Smooth muscle cell (in vitro differentiated cells): ENCODE measurements around the gene ANKRD24. TPM values are rescaled to one million over a fixed set of nuclear protein-coding genes. Genes with fewer than 3 reads are reported as not detected.
"Not testable (repeated sequence)": the region's sequence is repeated elsewhere in the genome, so short reads cannot be mapped to it uniquely, and the experiment has no call there.

Experiments used
- DNase-seq: peaks from one replicate; lab custom pipeline; 2025; ENCODE audit not compliant: unreplicated experiment; lab: John Stamatoyannopoulos, UW
- H2AFZ ChIP-seq: fragments of 200-600 bp; sonication (generic); 2 replicates; pipeline ENCODE4 v1.6.0; 2016; ENCODE audit warnings: antibody characterized with exemption, low read depth, mild to moderate bottlenecking
- H3F3A ChIP-seq: fragments of 200-600 bp; sonication (generic); 2 replicates; pipeline ENCODE4 v1.6.0; 2017; ENCODE audit warnings: antibody characterized with exemption, low read depth
- H3K27ac ChIP-seq: fragments of 200-600 bp; sonication (generic); 2 replicates; pipeline ENCODE4 v1.5.1; 2016; ENCODE audit warnings: low read depth, mild to moderate bottlenecking
- H3K27me3 ChIP-seq: fragments of 200-600 bp; sonication (generic); 2 replicates; pipeline ENCODE4 v1.6.1; 2016; ENCODE audit warnings: low read depth, mild to moderate bottlenecking
- H3K36me3 ChIP-seq: fragments of 200-600 bp; sonication (generic); 2 replicates; pipeline ENCODE4 v1.5.1; 2016; ENCODE audit warnings: low read depth
- H3K4me1 ChIP-seq: fragments of 200-600 bp; sonication (generic); 2 replicates; pipeline ENCODE4 v1.5.1; 2016; ENCODE audit warnings: low read depth
- H3K4me2 ChIP-seq: fragments of 200-600 bp; sonication (generic); 2 replicates; pipeline ENCODE4 v1.6.0; 2016; ENCODE audit warnings: mild to moderate bottlenecking
- H3K4me3 ChIP-seq: fragments of 200-600 bp; sonication (generic); 2 replicates; pipeline ENCODE4 v1.5.1; 2016; ENCODE audit warnings: mild to moderate bottlenecking
- H3K79me2 ChIP-seq: fragments of 200-600 bp; sonication (generic); 2 replicates; pipeline ENCODE4 v1.6.0; 2016; ENCODE audit warnings: low read depth, mild to moderate bottlenecking
- H3K9ac ChIP-seq: fragments of 200-600 bp; sonication (generic); 2 replicates; pipeline ENCODE4 v1.6.0; 2016; ENCODE audit warnings: low read depth
- H3K9me3 ChIP-seq: fragments of 200-600 bp; sonication (generic); replicated peaks from 2 replicates; pipeline ENCODE4 v1.5.1; 2016; ENCODE audit warnings: low read depth
- H4K20me1 ChIP-seq: fragments of 200-600 bp; sonication (generic); 2 replicates; pipeline ENCODE4 v1.6.0; 2016; ENCODE audit warnings: low read depth
- WGBS: methylation state at CpG from one replicate; pipeline ENCODE4 v1.1.7; 2016; ENCODE audit warnings: low lambda C conversion rate; 5-methylcytosine and 5-hydroxymethylcytosine counted together
- polyA plus RNA-seq: library from polyadenylated mRNA; unstranded; fragments of >200 nt; fragmentation: Nextera tagmentation; extraction: Ambion mirVana; gene quantifications from 2 replicates; pipeline ENCODE4 v1.2.1, GENCODE V29; 2016
- total RNA-seq: library from RNA; depleted of rRNA; stranded (reverse); fragments of >200 nt; gene quantifications from 2 replicates; pipeline ENCODE4 v1.2.3, GENCODE V29; 2014
- TF ChIP-seq, protein P1 (sequence below): fragments of 200-600 bp; sonication (generic); IDR thresholded peaks from 2 replicates; pipeline ENCODE4 v1.5.1; 2017; ENCODE audit warnings: borderline replicate concordance, mild to moderate bottlenecking, antibody characterized with exemption; ENCODE audit not compliant: insufficient read depth, poor library complexity, severe bottlenecking

ANKRD24 gene
- total and polyA plus RNA-seq, 2 experiments from 2014 or later, result 1.5 TPM; not detected in 1

DNA sequence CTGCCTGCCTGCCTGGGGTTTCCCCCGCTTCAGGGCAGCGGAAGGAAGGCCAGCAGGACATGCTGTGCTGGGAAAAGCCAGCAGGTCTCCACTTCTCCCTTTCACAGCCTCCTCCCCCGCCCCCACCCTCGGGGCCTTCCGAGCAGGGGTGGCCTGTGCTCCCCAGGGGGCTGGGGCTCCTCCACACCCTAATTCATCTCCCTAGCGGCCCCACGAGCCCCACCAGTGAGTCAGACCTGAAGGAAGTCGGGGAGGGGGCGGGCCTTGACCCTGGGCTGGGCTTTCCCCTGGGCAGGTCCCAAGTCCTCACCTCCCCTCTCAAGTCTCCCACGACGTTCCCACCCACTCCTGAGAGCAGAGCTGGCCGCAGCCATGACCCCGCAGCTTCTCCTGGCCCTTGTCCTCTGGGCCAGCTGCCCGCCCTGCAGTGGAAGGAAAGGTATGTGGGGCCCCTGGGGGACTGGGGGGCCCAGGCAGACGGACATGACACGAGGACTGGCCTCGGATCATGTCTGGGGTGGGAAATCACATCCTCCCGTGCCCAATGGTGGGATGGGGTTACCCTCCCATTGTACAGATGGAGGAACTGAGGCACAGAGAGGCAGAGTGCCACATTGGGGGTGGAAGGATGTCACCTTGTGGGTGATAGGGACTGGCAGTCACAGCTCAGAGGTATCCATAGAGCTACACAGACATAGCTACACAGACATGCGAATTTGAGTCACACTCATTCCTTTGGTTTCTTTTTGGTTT lies 46.9 kb downstream of the ANKRD24 start, which contains the start of gene EBI3:
TSS of gene EBI3 (plus strand) at position 345 of the 753 bp plus-strand sequence. CDS start at position 373, 28 bp downstream.
- peak within 1 kb of the TSS; percentile 89 for H2AFZ ChIP-seq
- no peaks in the 10 kb centered on the region for H3K36me3 ChIP-seq
- H3K4me3 ChIP-seq, result no peak within 1 kb of the TSS
- no peaks in the 10 kb centered on the region for H3K79me2 ChIP-seq
- TF ChIP-seq, protein P1, sequence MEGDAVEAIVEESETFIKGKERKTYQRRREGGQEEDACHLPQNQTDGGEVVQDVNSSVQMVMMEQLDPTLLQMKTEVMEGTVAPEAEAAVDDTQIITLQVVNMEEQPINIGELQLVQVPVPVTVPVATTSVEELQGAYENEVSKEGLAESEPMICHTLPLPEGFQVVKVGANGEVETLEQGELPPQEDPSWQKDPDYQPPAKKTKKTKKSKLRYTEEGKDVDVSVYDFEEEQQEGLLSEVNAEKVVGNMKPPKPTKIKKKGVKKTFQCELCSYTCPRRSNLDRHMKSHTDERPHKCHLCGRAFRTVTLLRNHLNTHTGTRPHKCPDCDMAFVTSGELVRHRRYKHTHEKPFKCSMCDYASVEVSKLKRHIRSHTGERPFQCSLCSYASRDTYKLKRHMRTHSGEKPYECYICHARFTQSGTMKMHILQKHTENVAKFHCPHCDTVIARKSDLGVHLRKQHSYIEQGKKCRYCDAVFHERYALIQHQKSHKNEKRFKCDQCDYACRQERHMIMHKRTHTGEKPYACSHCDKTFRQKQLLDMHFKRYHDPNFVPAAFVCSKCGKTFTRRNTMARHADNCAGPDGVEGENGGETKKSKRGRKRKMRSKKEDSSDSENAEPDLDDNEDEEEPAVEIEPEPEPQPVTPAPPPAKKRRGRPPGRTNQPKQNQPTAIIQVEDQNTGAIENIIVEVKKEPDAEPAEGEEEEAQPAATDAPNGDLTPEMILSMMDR, result no peak
- WGBS, result 41% methylated on average over 14 of the region's 19 CpGs
- H3K4me2 ChIP-seq, result peak within 1 kb of the TSS; percentile 69
- peak; percentile 32 for DNase-seq
- no peaks in the 10 kb centered on the region for H4K20me1 ChIP-seq
- H3F3A ChIP-seq, result peaks cover 3% of the 10 kb centered on the region
- no peaks in the 10 kb centered on the region for H3K4me1 ChIP-seq
- H3K9ac ChIP-seq, result peak within 1 kb of the TSS; percentile 31
- peak within 1 kb of the TSS; percentile 54 for H3K27ac ChIP-seq
- H3K9me3 ChIP-seq, result no peaks in the 10 kb centered on the region
- H3K27me3 ChIP-seq, result no peaks in the 10 kb centered on the region

DNA sequence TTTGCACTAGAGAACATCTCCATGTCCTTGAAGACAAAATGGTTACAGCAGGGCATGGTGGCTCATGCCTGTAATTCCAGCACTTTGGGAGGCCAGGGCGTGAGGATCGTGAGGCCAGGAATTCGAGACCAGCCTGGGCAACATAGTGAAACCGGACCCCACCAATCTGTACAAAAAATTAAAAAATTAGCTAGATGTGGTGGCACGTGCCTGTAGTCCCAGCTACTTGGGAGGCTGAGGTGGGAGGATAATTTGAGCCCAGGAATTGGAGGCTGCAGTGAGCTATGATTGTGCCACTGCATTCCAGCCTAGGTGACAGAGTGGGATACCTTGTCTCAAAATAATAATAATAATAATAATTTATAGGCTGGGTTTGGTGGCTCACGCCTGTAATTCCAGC lies 47.7 kb downstream of the ANKRD24 start:
- H3K27ac ChIP-seq, H3K4me1 ChIP-seq, H2AFZ ChIP-seq, H3K4me3 ChIP-seq, H3K79me2 ChIP-seq, H3K9me3 ChIP-seq, DNase-seq, H3K9ac ChIP-seq, H3K4me2 ChIP-seq, H4K20me1 ChIP-seq, H3F3A ChIP-seq, H3K36me3 ChIP-seq, H3K27me3 ChIP-seq: not testable (repeated sequence)
- WGBS, result 92% methylated on average over 6 of the region's 6 CpGs

DNA sequence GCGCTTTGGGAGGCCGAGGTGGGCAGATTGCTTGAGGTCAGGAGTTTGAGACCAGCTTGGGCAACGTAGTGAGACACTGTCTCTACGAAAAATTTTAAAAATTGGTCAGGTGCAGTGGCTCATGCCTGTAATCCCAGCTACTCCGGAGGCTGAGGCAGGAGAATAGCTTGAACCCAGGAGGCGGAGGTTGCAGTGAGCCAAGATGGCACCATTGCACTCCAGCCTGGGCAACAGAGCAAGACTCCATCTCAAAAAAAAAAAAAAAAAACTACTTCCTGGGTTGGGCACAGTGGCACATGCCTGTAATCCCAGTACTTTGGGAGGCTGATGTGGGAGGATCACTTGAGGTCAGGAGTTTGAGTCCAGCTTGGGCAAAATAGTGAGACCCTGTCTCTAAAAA lies 49.0 kb downstream of the ANKRD24 start:
- H3K79me2 ChIP-seq, H3K9me3 ChIP-seq, H4K20me1 ChIP-seq, H3K36me3 ChIP-seq, DNase-seq, H3K9ac ChIP-seq, H3K4me1 ChIP-seq, H2AFZ ChIP-seq, H3K4me3 ChIP-seq, H3K4me2 ChIP-seq, H3K27ac ChIP-seq, H3K27me3 ChIP-seq, H3F3A ChIP-seq: not testable (repeated sequence)
- 97% methylated on average over 6 of the region's 6 CpGs for WGBS

DNA sequence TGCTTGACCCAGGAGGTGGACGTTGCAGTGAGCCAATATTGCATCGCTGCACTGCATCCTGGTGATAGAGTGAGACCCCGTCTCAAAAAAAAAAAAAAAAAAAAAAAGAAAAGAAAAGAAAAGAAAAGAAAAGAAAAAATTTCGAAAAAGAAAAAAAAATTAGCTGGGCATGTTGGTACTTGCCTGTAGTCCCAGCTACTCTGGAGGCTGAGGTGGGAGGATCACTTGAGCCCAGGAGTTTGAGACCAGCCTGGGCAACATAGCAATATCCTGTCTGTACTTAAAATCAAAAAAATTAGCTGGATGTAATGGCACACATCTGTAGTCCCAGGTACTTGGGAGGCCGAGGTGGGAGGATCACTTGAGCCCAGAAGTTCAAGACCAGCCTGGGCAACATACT lies 49.6 kb downstream of the ANKRD24 start:
- H2AFZ ChIP-seq, DNase-seq, H3K36me3 ChIP-seq, H3F3A ChIP-seq, H3K4me3 ChIP-seq, H3K9ac ChIP-seq, H3K4me1 ChIP-seq, H3K4me2 ChIP-seq, H3K27me3 ChIP-seq, H3K9me3 ChIP-seq, H4K20me1 ChIP-seq, H3K27ac ChIP-seq, H3K79me2 ChIP-seq: not testable (repeated sequence)
- WGBS, result 90% methylated on average over 4 of the region's 5 CpGs

DNA sequence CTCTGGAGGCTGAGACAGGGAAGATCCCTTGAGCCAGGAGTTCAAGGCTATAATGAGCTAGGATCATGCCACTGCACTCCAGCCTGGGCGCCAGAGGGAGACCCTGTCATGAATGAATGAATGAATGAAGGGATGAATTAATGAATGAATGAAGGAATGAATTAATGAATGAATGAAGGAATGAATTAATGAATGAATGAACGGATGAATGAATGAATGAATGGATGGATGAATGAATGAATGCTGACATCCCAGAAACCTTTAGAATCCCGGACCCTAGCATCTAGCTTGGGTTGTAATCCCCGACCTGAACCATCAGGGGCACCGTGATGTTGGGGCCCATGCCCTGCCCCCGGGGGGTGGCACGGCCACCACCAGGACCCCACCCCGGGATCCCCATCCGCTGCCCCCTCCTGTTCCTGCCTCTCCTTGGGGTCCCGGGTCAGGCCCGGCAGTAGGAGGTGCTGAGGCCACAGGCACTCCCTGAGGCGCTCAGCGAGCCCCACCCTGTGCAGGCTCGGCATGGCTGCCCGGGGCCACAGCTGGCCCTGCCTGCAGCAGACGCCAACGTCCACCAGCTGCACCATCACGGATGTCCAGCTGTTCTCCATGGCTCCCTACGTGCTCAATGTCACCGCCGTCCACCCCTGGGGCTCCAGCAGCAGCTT lies 50.3 kb downstream of the ANKRD24 start:
- Histone ChIP-seq H3K4me1 (no peaks in the 10 kb centered on the region), H2AFZ (no peak overlapping the region), H3K4me3 (no peak overlapping the region), H3K9me3 (no peaks in the 10 kb centered on the region), H3K4me2 (no peak overlapping the region), H4K20me1 (no peaks in the 10 kb centered on the region), H3K9ac (no peak overlapping the region), H3K36me3 (no peaks in the 10 kb centered on the region), H3K27me3 (no peaks in the 10 kb centered on the region), H3F3A (peaks cover 3% of the 10 kb centered on the region), H3K79me2 (no peaks in the 10 kb centered on the region), H3K27ac (no peak overlapping the region)
- TF ChIP-seq, protein P1, result no peak
- no peak for DNase-seq
- 79% methylated on average over 14 of the region's 21 CpGs for WGBS
